Sigmoid colon (tissue), 7 donors: ENCODE data around the gene SLC22A1. TPM values are rescaled to one million over a fixed set of nuclear protein-coding genes. Genes with fewer than 3 reads are reported as not detected.

ENCODE experiments used
- DNase-seq: peaks from one replicate; pipeline ENCODE4 v3.0.0-alpha.2; 2019
- H3K27ac ChIP-seq, 4 donors: fragments of 200-600 bp; sonication (generic); one replicate each; pipeline ENCODE4 v1.5.1; 2016 to 2019; ENCODE audit warnings: mild to moderate bottlenecking in 1 of 4
- H3K27me3 ChIP-seq, 3 donors: fragments of 200-600 bp; sonication (generic); one replicate each; pipeline ENCODE4 v1.5.1; 2019; ENCODE audit warnings: mild to moderate bottlenecking in 1 of 3
- H3K36me3 ChIP-seq, 4 donors: fragments of 200-600 bp; sonication (generic); one replicate each; pipeline ENCODE4 v1.5.1; 2016 to 2019
- H3K4me1 ChIP-seq, 4 donors: fragments of 200-600 bp; sonication (generic); one replicate each; pipeline ENCODE4 v1.5.1; 2017 to 2019
- H3K4me3 ChIP-seq, 4 donors: fragments of 200-600 bp; sonication (generic); one replicate each; pipeline ENCODE4 v1.5.1; 2017 to 2019; ENCODE audit warnings: mild to moderate bottlenecking in 2 of 4, moderate library complexity in 1 of 4
- H3K9me3 ChIP-seq, 4 donors: fragments of 200-600 bp in 3 of 4; sonication (generic) in 3 of 4; one replicate each; pipeline versions ENCODE4 v1.5.1 to v1.6.1; 2013 to 2019
- CTCF ChIP-seq, 4 experiments: fragments of 450-650 bp in 3 of 4; fragments of 200-600 bp in 1 of 4; IDR thresholded peaks; one replicate each; pipeline ENCODE4 v1.5.1; 2016 to 2019; ENCODE audit warnings: antibody characterized with exemption in 4 of 4, mild to moderate bottlenecking in 3 of 4, moderate library complexity in 2 of 4
- EP300 ChIP-seq, 4 donors: sonication (generic); formaldehyde crosslinking; IDR thresholded peaks; one replicate each; pipeline ENCODE4 v1.6.1; 2017; ENCODE audit warnings: antibody characterized with exemption in 4 of 4
- POLR2A ChIP-seq, 2 donors: fragments of 450-650 bp; IDR thresholded peaks; one replicate each; pipeline ENCODE4 v1.6.1; 2016; ENCODE audit warnings: antibody characterized with exemption in 2 of 2, mild to moderate bottlenecking in 2 of 2, moderate library complexity in 2 of 2
- POLR2AphosphoS5 ChIP-seq, 4 donors: sonication (generic); formaldehyde crosslinking; IDR thresholded peaks; one replicate each; pipeline ENCODE4 v1.6.1; 2017; ENCODE audit warnings: antibody characterized with exemption in 4 of 4
- WGBS, 2 donors: extraction: QIAGEN DNeasy Blood & Tissue Kit; methylation state at CpG; one replicate each; pipeline ENCODE4 v1.1.7; 2013; 5-methylcytosine and 5-hydroxymethylcytosine counted together
- intact Hi-C: fragments of 100-400 bp; cut with DNase I; formaldehyde crosslinking; loops from one replicate; pipeline ENCODE4 v1.15.1; 2023
- polyA plus RNA-seq, 3 donors: library from polyadenylated mRNA; stranded (reverse); fragments of 200-250 nt; gene quantifications; one replicate each; pipeline ENCODE4 v1.2.3, GENCODE V29; 2013
- total RNA-seq, 4 donors: library from RNA; depleted of rRNA; stranded (reverse); fragments of >200 nt; gene quantifications; one replicate each; pipeline ENCODE4 v1.1.0, GENCODE V29; 2016
- donor health status: healthy with polysubstance abuse.
- donor health status: Bipolar disorder and iron deficiency.
- donor health status: healthy.

SLC22A1 gene
- total and polyA plus RNA-seq, 7 donors = 0.58 to 1.9 (median 1.0) TPM; not detected in 3

GRCh38 chr6:160101277-160102205 lies 20.1 kb upstream of the SLC22A1 start:
- H3K36me3 ChIP-seq = peaks cover 22 to 70% (median 36%) of the 10 kb centered on the region in 4 donors
- WGBS, 2 donors = 84 to 90% methylated on average over 23 of the region's 23 CpGs
- H3K27me3 ChIP-seq = no peaks in the 10 kb centered on the region
- TF ChIP-seq POLR2AphosphoS5 (IDR thresholded peaks at IDR 0.05) = no peak
- TF ChIP-seq POLR2A (IDR thresholded peaks at IDR 0.05) = no peak
- no peak for TF ChIP-seq CTCF (IDR thresholded peaks at IDR 0.05)
- no peak for TF ChIP-seq EP300 (IDR thresholded peaks at IDR 0.05)
- no peaks in the 10 kb centered on the region for H3K9me3 ChIP-seq
- no peaks in the 10 kb centered on the region for H3K4me1 ChIP-seq
- no peak overlapping the region for H3K27ac ChIP-seq
- no peak for DNase-seq
- intact Hi-C loops = no loop called here
- no peak overlapping the region for H3K4me3 ChIP-seq

GRCh38 chr6:160102399-160102798 lies 19.2 kb upstream of the SLC22A1 start:
- Histone ChIP-seq H3K4me3 (no peak overlapping the region), H3K4me1 (no peaks in the 10 kb centered on the region), H3K27ac (no peak overlapping the region), H3K9me3 (no peaks in the 10 kb centered on the region), H3K27me3 (no peaks in the 10 kb centered on the region), H3K36me3 (peaks cover 22 to 68% (median 37%) of the 10 kb centered on the region in 4 donors)
- intact Hi-C loops = no loop called here
- WGBS, 2 donors = 91 to 96% methylated on average over 16 of the region's 16 CpGs
- no peak for DNase-seq
- TF ChIP-seq POLR2AphosphoS5 (IDR thresholded peaks at IDR 0.05) = no peak
- no peak for TF ChIP-seq POLR2A (IDR thresholded peaks at IDR 0.05)

- no peak for DNase-seq
- Histone ChIP-seq H3K4me1 (no peaks in the 10 kb centered on the region), H3K36me3 (peaks cover 22 to 60% (median 36%) of the 10 kb centered on the region in 4 donors), H3K4me3 (no peak overlapping the region), H3K27ac (no peak overlapping the region), H3K9me3 (no peaks in the 10 kb centered on the region), H3K27me3 (no peaks in the 10 kb centered on the region)
- intact Hi-C loops = no loop called here
- no peak for TF ChIP-seq POLR2AphosphoS5 (IDR thresholded peaks at IDR 0.05)
- peak in 1 of 4 experiments; percentile 8 for TF ChIP-seq CTCF (IDR thresholded peaks at IDR 0.05)
- 63 to 86% methylated on average over 14 of the region's 14 CpGs for WGBS, 2 donors
These were observed 18.4 kb upstream of the SLC22A1 start for GRCh38 chr6:160102956-160103824.

GRCh38 chr6:160103825-160104100 lies 17.9 kb upstream of the SLC22A1 start:
- H3K27ac ChIP-seq = no peak overlapping the region
- DNase-seq = no peak
- no peak for TF ChIP-seq POLR2A (IDR thresholded peaks at IDR 0.05)
- no peak for TF ChIP-seq EP300 (IDR thresholded peaks at IDR 0.05)
- no peak for TF ChIP-seq POLR2AphosphoS5 (IDR thresholded peaks at IDR 0.05)
- no peak for TF ChIP-seq CTCF (IDR thresholded peaks at IDR 0.05)
- no peaks in the 10 kb centered on the region for H3K4me1 ChIP-seq
- intact Hi-C loops = no loop called here
- 90 to 92% methylated on average over 7 of the region's 7 CpGs for WGBS, 2 donors
- no peak overlapping the region for H3K4me3 ChIP-seq
- peaks cover 22 to 56% (median 37%) of the 10 kb centered on the region in 4 donors for H3K36me3 ChIP-seq
- H3K27me3 ChIP-seq = no peaks in the 10 kb centered on the region
- no peaks in the 10 kb centered on the region for H3K9me3 ChIP-seq
